Fibroblast of skin of left quadriceps (primary cell): ENCODE results near the gene CAMTA1.

Source experiments
- DNase-seq, 2 experiments: peaks; one replicate each; pipeline ENCODE4 v3.0.0-alpha.2; 2013; ENCODE audit warnings: low read depth in 2 of 2

Gene CAMTA1

GRCh38 chr1:6975331-6976043 is 190.2 kb downstream of the CAMTA1 start:
- no peak for DNase-seq

GRCh38 chr1:6976044-6976375 is 190.8 kb downstream of the CAMTA1 start:
- DNase-seq = no peak

GRCh38 chr1:6979003-6979613 is 193.9 kb downstream of the CAMTA1 start:
- no peak for DNase-seq

GRCh38 chr1:6981595-6981994 is 196.3 kb downstream of the CAMTA1 start:
- no peak for DNase-seq

GRCh38 chr1:6982443-6982842 is 197.2 kb downstream of the CAMTA1 start:
- DNase-seq = no peak

- no peak for DNase-seq
Observed at GRCh38 chr1:6982860-6983259, 197.6 kb downstream of the CAMTA1 start.

- no peak for DNase-seq
Observed at GRCh38 chr1:6984536-6984935, 199.3 kb downstream of the CAMTA1 start.

GRCh38 chr1:6984986-6985385 is 199.7 kb downstream of the CAMTA1 start:
- no peak for DNase-seq

- DNase-seq = no peak
Observed at GRCh38 chr1:6985549-6986276, 200.5 kb downstream of the CAMTA1 start.

GRCh38 chr1:6986281-6986680 is 201.0 kb downstream of the CAMTA1 start:
- DNase-seq = no peak

- DNase-seq = no peak
Observed at GRCh38 chr1:6987940-6988339, 202.7 kb downstream of the CAMTA1 start.

- no peak for DNase-seq
Observed at GRCh38 chr1:6988796-6989195, 203.5 kb downstream of the CAMTA1 start.

GRCh38 chr1:6989212-6990159 is 204.2 kb downstream of the CAMTA1 start:
- DNase-seq = no peak

GRCh38 chr1:6991266-6991665 is 206.0 kb downstream of the CAMTA1 start:
- peak; percentile 62 to 66 for DNase-seq

GRCh38 chr1:6995789-6996188 is 210.5 kb downstream of the CAMTA1 start:
- no peak for DNase-seq

GRCh38 chr1:6996371-6996770 is 211.1 kb downstream of the CAMTA1 start:
- DNase-seq = no peak

- no peak for DNase-seq
Observed at GRCh38 chr1:6996866-6997265, 211.6 kb downstream of the CAMTA1 start.

GRCh38 chr1:6998267-6998666 is 213.0 kb downstream of the CAMTA1 start:
- no peak for DNase-seq

GRCh38 chr1:6999826-7000225 is 214.6 kb downstream of the CAMTA1 start:
- DNase-seq = no peak

GRCh38 chr1:7000720-7001119 is 215.5 kb downstream of the CAMTA1 start:
- no peak for DNase-seq

GRCh38 chr1:7002728-7003127 is 217.5 kb downstream of the CAMTA1 start:
- no peak for DNase-seq

GRCh38 chr1:7003676-7004075 is 218.4 kb downstream of the CAMTA1 start:
- no peak for DNase-seq
